ENCODE measurements around the gene RBKS. TPM values are rescaled to one million over a fixed set of nuclear protein-coding genes. Genes with fewer than 3 reads are reported as not detected.

RBKS gene
- total and polyA plus RNA-seq, 2 of the 13 experiments (the other 11 are each of a cell fraction or from before 2014, with no cell fraction given): 7.7 to 8.3 TPM

DNA sequence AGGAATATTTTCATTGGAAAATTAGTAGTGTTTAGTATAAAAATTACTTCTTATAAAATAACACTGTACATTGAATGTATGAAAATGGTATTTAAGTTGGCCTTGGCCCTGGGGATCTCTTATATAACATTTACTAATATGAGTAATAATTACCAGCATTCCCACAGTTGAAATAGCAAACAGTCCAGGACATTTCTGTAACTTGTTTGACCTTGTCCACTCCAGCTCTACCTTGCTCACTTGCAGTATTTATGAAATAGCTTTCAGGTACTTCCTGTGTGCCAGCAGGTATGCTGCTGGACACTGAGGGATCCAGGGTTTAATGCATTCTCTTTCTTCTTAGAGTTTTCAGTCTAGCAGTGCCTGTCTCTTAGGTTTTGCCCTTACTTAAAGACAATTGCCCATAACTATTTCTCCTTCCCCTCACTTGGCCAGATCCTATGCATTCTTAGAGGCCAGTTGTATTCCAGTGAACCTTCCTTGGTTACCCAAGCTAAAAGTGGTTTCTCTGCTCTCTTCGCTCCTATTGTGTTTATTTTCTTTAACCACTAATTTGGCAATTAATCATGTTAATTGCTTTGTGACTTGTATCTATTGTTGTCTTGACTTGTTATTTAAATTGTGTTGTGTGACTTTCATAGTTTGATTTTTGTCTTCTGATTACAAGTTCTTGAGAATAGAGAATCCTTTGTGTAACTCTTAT is 26.3 kb upstream of the RBKS start (continued):
- TF ChIP-seq, protein P1, sequence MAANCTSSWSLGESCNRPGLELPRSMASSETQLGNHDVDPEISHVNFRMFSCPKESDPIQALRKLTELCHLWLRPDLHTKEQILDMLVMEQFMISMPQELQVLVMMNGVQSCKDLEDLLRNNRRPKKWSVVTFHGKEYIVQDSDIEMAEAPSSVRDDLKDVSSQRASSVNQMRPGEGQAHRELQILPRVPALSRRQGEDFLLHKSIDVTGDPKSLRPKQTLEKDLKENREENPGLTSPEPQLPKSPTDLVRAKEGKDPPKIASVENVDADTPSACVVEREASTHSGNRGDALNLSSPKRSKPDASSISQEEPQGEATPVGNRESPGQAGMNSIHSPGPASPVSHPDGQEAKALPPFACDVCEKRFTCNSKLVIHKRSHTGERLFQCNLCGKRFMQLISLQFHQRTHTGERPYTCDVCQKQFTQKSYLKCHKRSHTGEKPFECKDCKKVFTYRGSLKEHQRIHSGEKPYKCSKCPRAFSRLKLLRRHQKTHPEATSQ (CRISPR knock-in tag; IDR thresholded peaks at IDR 0.05; ENCODE audit: borderline replicate concordance): no peak; the same call in 1 of the 2 replicates
- TF ChIP-seq MTF1 (CRISPR knock-in tag; IDR thresholded peaks at IDR 0.05) (no peak), ZNF709 (CRISPR knock-in tag; IDR thresholded peaks at IDR 0.05) (no peak), ZIK1 (CRISPR knock-in tag; IDR thresholded peaks at IDR 0.05; ENCODE audit: borderline replicate concordance, low read depth) (no peak), CREB1 (IDR thresholded peaks at IDR 0.05) (no peak), CREB1 (CRISPR knock-in tag; IDR thresholded peaks at IDR 0.05) (peak; percentile 64; the same call in 1 of the 2 replicates), ZNF354B (CRISPR knock-in tag; IDR thresholded peaks at IDR 0.05) (no peak), CEBPB (IDR thresholded peaks at IDR 0.05; ENCODE audit: borderline replicate concordance, low read depth, low read length) (no peak), NFE2L1 (CRISPR knock-in tag; IDR thresholded peaks at IDR 0.05; ENCODE audit: borderline replicate concordance) (no peak), ZEB1 (IDR thresholded peaks at IDR 0.05; ENCODE audit: insufficient replicate concordance, low read depth) (peak; percentile 97)
- TF ChIP-seq, protein P2, sequence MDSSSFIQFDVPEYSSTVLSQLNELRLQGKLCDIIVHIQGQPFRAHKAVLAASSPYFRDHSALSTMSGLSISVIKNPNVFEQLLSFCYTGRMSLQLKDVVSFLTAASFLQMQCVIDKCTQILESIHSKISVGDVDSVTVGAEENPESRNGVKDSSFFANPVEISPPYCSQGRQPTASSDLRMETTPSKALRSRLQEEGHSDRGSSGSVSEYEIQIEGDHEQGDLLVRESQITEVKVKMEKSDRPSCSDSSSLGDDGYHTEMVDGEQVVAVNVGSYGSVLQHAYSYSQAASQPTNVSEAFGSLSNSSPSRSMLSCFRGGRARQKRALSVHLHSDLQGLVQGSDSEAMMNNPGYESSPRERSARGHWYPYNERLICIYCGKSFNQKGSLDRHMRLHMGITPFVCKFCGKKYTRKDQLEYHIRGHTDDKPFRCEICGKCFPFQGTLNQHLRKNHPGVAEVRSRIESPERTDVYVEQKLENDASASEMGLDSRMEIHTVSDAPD (CRISPR knock-in tag; IDR thresholded peaks at IDR 0.05): no peak
- TF ChIP-seq, protein P3, sequence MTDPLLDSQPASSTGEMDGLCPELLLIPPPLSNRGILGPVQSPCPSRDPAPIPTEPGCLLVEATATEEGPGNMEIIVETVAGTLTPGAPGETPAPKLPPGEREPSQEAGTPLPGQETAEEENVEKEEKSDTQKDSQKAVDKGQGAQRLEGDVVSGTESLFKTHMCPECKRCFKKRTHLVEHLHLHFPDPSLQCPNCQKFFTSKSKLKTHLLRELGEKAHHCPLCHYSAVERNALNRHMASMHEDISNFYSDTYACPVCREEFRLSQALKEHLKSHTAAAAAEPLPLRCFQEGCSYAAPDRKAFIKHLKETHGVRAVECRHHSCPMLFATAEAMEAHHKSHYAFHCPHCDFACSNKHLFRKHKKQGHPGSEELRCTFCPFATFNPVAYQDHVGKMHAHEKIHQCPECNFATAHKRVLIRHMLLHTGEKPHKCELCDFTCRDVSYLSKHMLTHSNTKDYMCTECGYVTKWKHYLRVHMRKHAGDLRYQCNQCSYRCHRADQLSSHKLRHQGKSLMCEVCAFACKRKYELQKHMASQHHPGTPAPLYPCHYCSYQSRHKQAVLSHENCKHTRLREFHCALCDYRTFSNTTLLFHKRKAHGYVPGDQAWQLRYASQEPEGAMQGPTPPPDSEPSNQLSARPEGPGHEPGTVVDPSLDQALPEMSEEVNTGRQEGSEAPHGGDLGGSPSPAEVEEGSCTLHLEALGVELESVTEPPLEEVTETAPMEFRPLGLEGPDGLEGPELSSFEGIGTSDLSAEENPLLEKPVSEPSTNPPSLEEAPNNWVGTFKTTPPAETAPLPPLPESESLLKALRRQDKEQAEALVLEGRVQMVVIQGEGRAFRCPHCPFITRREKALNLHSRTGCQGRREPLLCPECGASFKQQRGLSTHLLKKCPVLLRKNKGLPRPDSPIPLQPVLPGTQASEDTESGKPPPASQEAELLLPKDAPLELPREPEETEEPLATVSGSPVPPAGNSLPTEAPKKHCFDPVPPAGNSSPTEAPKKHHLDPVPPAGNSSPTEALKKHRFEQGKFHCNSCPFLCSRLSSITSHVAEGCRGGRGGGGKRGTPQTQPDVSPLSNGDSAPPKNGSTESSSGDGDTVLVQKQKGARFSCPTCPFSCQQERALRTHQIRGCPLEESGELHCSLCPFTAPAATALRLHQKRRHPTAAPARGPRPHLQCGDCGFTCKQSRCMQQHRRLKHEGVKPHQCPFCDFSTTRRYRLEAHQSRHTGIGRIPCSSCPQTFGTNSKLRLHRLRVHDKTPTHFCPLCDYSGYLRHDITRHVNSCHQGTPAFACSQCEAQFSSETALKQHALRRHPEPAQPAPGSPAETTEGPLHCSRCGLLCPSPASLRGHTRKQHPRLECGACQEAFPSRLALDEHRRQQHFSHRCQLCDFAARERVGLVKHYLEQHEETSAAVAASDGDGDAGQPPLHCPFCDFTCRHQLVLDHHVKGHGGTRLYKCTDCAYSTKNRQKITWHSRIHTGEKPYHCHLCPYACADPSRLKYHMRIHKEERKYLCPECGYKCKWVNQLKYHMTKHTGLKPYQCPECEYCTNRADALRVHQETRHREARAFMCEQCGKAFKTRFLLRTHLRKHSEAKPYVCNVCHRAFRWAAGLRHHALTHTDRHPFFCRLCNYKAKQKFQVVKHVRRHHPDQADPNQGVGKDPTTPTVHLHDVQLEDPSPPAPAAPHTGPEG (CRISPR knock-in tag; IDR thresholded peaks at IDR 0.05): no peak
- TF ChIP-seq, protein P4, sequence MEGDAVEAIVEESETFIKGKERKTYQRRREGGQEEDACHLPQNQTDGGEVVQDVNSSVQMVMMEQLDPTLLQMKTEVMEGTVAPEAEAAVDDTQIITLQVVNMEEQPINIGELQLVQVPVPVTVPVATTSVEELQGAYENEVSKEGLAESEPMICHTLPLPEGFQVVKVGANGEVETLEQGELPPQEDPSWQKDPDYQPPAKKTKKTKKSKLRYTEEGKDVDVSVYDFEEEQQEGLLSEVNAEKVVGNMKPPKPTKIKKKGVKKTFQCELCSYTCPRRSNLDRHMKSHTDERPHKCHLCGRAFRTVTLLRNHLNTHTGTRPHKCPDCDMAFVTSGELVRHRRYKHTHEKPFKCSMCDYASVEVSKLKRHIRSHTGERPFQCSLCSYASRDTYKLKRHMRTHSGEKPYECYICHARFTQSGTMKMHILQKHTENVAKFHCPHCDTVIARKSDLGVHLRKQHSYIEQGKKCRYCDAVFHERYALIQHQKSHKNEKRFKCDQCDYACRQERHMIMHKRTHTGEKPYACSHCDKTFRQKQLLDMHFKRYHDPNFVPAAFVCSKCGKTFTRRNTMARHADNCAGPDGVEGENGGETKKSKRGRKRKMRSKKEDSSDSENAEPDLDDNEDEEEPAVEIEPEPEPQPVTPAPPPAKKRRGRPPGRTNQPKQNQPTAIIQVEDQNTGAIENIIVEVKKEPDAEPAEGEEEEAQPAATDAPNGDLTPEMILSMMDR (CRISPR knock-in tag; IDR thresholded peaks at IDR 0.05): no peak
- TF ChIP-seq, protein P5, sequence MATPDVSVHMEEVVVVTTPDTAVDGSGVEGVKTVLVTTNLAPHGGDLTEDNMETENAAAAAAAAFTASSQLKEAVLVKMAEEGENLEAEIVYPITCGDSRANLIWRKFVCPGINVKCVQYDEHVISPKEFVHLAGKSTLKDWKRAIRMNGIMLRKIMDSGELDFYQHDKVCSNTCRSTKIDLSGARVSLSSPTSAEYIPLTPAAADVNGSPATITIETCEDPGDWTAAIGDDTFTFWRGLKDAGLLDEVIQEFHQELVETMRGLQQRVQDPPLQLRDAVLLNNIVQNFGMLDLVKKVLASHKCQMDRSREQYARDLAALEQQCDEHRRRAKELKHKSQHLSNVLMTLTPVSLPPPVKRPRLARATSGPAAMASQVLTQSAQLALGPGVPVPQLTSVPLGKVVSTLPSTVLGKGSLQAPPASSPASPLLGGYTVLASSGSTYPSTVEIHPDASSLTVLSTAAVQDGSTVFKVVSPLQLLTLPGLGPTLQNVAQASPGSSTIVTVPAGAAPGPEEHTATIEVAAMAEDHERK (CRISPR knock-in tag; IDR thresholded peaks at IDR 0.05; ENCODE audit: low read depth): no peak

All from HepG2 (cell line).